ENCODE measurements around the gene P2RY2. TPM values are rescaled to one million over a fixed set of nuclear protein-coding genes. Genes with fewer than 3 reads are reported as not detected.

The P2RY2 gene
- polyA plus RNA-seq, 1 of the 3 experiments (the other 2 are of a cell fraction): 0.12 TPM

DNA sequence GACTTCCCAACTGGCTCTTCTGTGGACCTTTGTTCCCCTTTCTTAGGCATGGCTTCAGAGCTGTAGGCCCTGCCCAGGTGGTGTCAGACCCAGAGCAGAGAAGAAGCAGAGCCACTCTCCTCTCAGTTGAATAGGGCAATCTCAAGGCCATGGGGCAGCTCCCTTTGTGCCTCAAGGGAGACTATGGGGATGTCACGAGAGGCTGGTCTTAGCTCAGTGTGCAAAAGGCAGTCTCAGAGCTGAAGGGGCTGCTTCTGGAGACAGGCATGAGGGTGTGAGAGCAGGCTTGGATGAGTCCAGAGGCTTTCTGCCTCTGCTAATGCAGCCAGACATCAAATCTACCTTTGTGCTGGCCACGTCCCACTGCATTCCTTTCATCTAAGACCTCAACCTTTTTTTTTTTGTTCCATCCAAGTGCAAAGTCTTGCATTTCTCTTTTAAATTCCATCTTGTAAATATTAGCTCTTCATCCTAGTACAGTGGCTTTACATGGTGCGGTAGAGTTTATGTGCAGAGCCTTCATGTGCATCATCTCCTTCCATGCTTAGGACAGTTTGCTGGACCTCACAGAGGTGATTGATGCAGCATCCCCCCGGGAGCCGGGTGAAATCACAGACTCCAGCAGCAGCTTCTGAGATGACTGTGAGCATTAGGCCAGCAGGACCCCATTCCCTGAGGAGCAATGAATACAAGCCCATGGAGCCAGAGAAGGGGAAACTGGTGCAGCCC, 41.8 kb upstream of the P2RY2 start:
- Histone ChIP-seq H3K9me3 (no peaks in the 10 kb centered on the region), H3K9me2 (no peaks in the 10 kb centered on the region), H3K4me2 (no peak overlapping the region), H3K9ac (no peak overlapping the region), H2AFZ (ENCODE audit: low read depth) (no peak overlapping the region), H3F3A (replicated peaks; ENCODE audit: insufficient read depth) (no peaks in the 10 kb centered on the region), H4K20me1 (ENCODE audit: insufficient read depth) (no peaks in the 10 kb centered on the region), H3K79me2 (ENCODE audit: insufficient read depth) (no peaks in the 10 kb centered on the region), H3K27me3 (ENCODE audit: insufficient read depth) (no peaks in the 10 kb centered on the region; the same call in 1 of the 2 replicates), H3K27ac (ENCODE audit: low read depth in 2 of 2, low read length in 1 of 2) (no peak overlapping the region), H3K36me3 (replicated peaks in 1 of 2; ENCODE audit: control insufficient read depth in 1 of 2, insufficient read depth in 2 of 2, low read length in 1 of 2) (no peaks in the 10 kb centered on the region), H3K4me3 (ENCODE audit: low read depth in 2 of 2, low read length in 1 of 2) (no peak overlapping the region), H3K4me1 (ENCODE audit: control insufficient read depth in 1 of 2, insufficient read depth in 2 of 2, low read depth in 1 of 2, low read length in 1 of 2) (peaks cover 5 to 10% of the 10 kb centered on the region in 2 experiments; a peak in 2 of 4 replicates)
- no peak for TF ChIP-seq CHD2 (IDR thresholded peaks at IDR 0.05; ENCODE audit: low read length, partially characterized antibody)
- TF ChIP-seq ELF1 (IDR thresholded peaks at IDR 0.05): no peak
- no peak for TF ChIP-seq MEF2A (IDR thresholded peaks at IDR 0.05; ENCODE audit: borderline replicate concordance, low read depth)
- TF ChIP-seq GATA2 (CRISPR knock-in tag; IDR thresholded peaks at IDR 0.05): no peak
- TF ChIP-seq, protein P1, sequence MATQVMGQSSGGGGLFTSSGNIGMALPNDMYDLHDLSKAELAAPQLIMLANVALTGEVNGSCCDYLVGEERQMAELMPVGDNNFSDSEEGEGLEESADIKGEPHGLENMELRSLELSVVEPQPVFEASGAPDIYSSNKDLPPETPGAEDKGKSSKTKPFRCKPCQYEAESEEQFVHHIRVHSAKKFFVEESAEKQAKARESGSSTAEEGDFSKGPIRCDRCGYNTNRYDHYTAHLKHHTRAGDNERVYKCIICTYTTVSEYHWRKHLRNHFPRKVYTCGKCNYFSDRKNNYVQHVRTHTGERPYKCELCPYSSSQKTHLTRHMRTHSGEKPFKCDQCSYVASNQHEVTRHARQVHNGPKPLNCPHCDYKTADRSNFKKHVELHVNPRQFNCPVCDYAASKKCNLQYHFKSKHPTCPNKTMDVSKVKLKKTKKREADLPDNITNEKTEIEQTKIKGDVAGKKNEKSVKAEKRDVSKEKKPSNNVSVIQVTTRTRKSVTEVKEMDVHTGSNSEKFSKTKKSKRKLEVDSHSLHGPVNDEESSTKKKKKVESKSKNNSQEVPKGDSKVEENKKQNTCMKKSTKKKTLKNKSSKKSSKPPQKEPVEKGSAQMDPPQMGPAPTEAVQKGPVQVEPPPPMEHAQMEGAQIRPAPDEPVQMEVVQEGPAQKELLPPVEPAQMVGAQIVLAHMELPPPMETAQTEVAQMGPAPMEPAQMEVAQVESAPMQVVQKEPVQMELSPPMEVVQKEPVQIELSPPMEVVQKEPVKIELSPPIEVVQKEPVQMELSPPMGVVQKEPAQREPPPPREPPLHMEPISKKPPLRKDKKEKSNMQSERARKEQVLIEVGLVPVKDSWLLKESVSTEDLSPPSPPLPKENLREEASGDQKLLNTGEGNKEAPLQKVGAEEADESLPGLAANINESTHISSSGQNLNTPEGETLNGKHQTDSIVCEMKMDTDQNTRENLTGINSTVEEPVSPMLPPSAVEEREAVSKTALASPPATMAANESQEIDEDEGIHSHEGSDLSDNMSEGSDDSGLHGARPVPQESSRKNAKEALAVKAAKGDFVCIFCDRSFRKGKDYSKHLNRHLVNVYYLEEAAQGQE (IDR thresholded peaks at IDR 0.05; ENCODE audit: low read depth, low read length): no peak
- no peak for TF ChIP-seq GABPA (IDR thresholded peaks at IDR 0.05; ENCODE audit: low read depth)
- TF ChIP-seq JUND (IDR thresholded peaks at IDR 0.05): no peak
- TF ChIP-seq, protein P2, sequence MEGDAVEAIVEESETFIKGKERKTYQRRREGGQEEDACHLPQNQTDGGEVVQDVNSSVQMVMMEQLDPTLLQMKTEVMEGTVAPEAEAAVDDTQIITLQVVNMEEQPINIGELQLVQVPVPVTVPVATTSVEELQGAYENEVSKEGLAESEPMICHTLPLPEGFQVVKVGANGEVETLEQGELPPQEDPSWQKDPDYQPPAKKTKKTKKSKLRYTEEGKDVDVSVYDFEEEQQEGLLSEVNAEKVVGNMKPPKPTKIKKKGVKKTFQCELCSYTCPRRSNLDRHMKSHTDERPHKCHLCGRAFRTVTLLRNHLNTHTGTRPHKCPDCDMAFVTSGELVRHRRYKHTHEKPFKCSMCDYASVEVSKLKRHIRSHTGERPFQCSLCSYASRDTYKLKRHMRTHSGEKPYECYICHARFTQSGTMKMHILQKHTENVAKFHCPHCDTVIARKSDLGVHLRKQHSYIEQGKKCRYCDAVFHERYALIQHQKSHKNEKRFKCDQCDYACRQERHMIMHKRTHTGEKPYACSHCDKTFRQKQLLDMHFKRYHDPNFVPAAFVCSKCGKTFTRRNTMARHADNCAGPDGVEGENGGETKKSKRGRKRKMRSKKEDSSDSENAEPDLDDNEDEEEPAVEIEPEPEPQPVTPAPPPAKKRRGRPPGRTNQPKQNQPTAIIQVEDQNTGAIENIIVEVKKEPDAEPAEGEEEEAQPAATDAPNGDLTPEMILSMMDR (IDR thresholded peaks at IDR 0.05): no peak
- TF ChIP-seq SMC3 (IDR thresholded peaks at IDR 0.05; ENCODE audit: low read depth, low read length): no peak
- TF ChIP-seq IRF3 (IDR thresholded peaks at IDR 0.05; ENCODE audit: low read depth, low read length): no peak
- no peak for TF ChIP-seq YY1 (IDR thresholded peaks at IDR 0.05; ENCODE audit: low read depth)
- no peak for TF ChIP-seq RAD21 (IDR thresholded peaks at IDR 0.05; ENCODE audit: low read length)
- no peak for TF ChIP-seq TCF12 (IDR thresholded peaks at IDR 0.05)
- ChIA-PET POLR2A (interaction anchor here (0.6 to 1.0 kb wide), 2 partner anchors 15 to 344 kb away, joined by 3 read pairs; no protein-coding TSS in a partner anchor), CTCF (interaction anchor here (0.7 to 7.9 kb wide), 11 partner anchors 9 to 451 kb away, joined by 3 to 271 read pairs (median 23); no protein-coding TSS in a partner anchor)
- no peak for DNase-seq
- 88% methylated on average over 5 of the region's 5 CpGs for WGBS (ENCODE audit: low lambda C conversion rate)
